NT2/D1 (cell line): Measurements from ENCODE around the gene DDC.
"Not testable (repeated sequence)": the region's sequence is repeated elsewhere in the genome, so short reads cannot be mapped to it uniquely, and the experiment has no call there.

Experiments used
- DNase-seq: peaks from one replicate; pipeline ENCODE4 v3.0.0-alpha.2; 2011; ENCODE audit warnings: low read depth, low spot score
- H3K27me3 ChIP-seq: 2 replicates; pipeline ENCODE4 v1.6.0; 2011; ENCODE audit warnings: mild to moderate bottlenecking; ENCODE audit not compliant: insufficient read length, insufficient read depth
- H3K36me3 ChIP-seq: 2 replicates; pipeline ENCODE4 v1.6.1; 2011; ENCODE audit warnings: mild to moderate bottlenecking, low read length, mixed read lengths; ENCODE audit not compliant: insufficient read depth, insufficient read length
- H3K4me1 ChIP-seq: 2 replicates; pipeline ENCODE4 v1.5.1; 2011; ENCODE audit not compliant: insufficient read depth, insufficient read length
- H3K4me3 ChIP-seq: 2 replicates; pipeline ENCODE4 v1.5.1; 2011; ENCODE audit warnings: low read depth; ENCODE audit not compliant: insufficient read length
- H3K9ac ChIP-seq: 2 replicates; pipeline ENCODE4 v1.6.0; 2011; ENCODE audit warnings: low read depth; ENCODE audit not compliant: insufficient read length
- H3K9me3 ChIP-seq: 2 replicates; pipeline ENCODE4 v1.5.1; 2011; ENCODE audit warnings: mild to moderate bottlenecking, low read length; ENCODE audit not compliant: insufficient read depth
- SUZ12 ChIP-seq: IDR thresholded peaks from 2 replicates; pipeline ENCODE4 v1.6.1; 2011; ENCODE audit not compliant: insufficient read length, insufficient read depth; ENCODE audit errors: extremely low read depth
- YY1 ChIP-seq: IDR thresholded peaks from 2 replicates; pipeline ENCODE4 v1.6.1; 2011; ENCODE audit not compliant: insufficient read length, insufficient read depth
- ZNF274 ChIP-seq: IDR thresholded peaks from 2 replicates; pipeline ENCODE4 v1.6.1; 2011; ENCODE audit warnings: mild to moderate bottlenecking, low read depth, low read length

Gene DDC

GRCh38 chr7:50552921-50553320, 12.3 kb downstream of the DDC start:
- peaks cover 2% of the 10 kb centered on the region for H3K4me1 ChIP-seq
- H3K9me3 ChIP-seq: no peaks in the 10 kb centered on the region
- no peaks in the 10 kb centered on the region for H3K27me3 ChIP-seq
- DNase-seq: no peak
- TF ChIP-seq ZNF274 (no peak), SUZ12 (no peak), YY1 (no peak)
- no peak overlapping the region for H3K4me3 ChIP-seq
- no peak overlapping the region for H3K9ac ChIP-seq
- no peaks in the 10 kb centered on the region for H3K36me3 ChIP-seq

GRCh38 chr7:50552139-50552538, 13.1 kb downstream of the DDC start:
- no peaks in the 10 kb centered on the region for H3K9me3 ChIP-seq
- no peaks in the 10 kb centered on the region for H3K36me3 ChIP-seq
- no peak overlapping the region for H3K4me3 ChIP-seq
- H3K4me1 ChIP-seq: peaks cover 2% of the 10 kb centered on the region
- no peak for DNase-seq
- H3K27me3 ChIP-seq: no peaks in the 10 kb centered on the region
- H3K9ac ChIP-seq: no peak overlapping the region
- TF ChIP-seq YY1: no peak
- no peak for TF ChIP-seq ZNF274
- no peak for TF ChIP-seq SUZ12

GRCh38 chr7:50545613-50546012, 19.6 kb downstream of the DDC start:
- not testable (repeated sequence) for DNase-seq, H3K36me3 ChIP-seq, H3K9ac ChIP-seq, H3K27me3 ChIP-seq, H3K4me3 ChIP-seq, H3K9me3 ChIP-seq, H3K4me1 ChIP-seq

- no peak for TF ChIP-seq ZNF274
- no peak for TF ChIP-seq YY1
- TF ChIP-seq SUZ12: no peak
- Histone ChIP-seq H3K4me1 (no peaks in the 10 kb centered on the region), H3K9ac (no peak overlapping the region), H3K4me3 (no peak overlapping the region), H3K36me3 (no peaks in the 10 kb centered on the region), H3K9me3 (no peaks in the 10 kb centered on the region), H3K27me3 (no peaks in the 10 kb centered on the region)
- no peak for DNase-seq
These were observed 20.2 kb downstream of the DDC start for GRCh38 chr7:50544992-50545391.

GRCh38 chr7:50543776-50544442, 21.3 kb downstream of the DDC start:
- no peak overlapping the region for H3K4me3 ChIP-seq
- no peaks in the 10 kb centered on the region for H3K4me1 ChIP-seq
- H3K9ac ChIP-seq: no peak overlapping the region
- H3K36me3 ChIP-seq: no peaks in the 10 kb centered on the region
- H3K27me3 ChIP-seq: no peaks in the 10 kb centered on the region
- no peaks in the 10 kb centered on the region for H3K9me3 ChIP-seq
- TF ChIP-seq YY1: no peak
- no peak for TF ChIP-seq SUZ12
- DNase-seq: no peak

GRCh38 chr7:50542132-50542531, 23.1 kb downstream of the DDC start:
- Histone ChIP-seq H3K36me3 (no peaks in the 10 kb centered on the region), H3K27me3 (no peaks in the 10 kb centered on the region), H3K4me3 (no peak overlapping the region), H3K4me1 (no peaks in the 10 kb centered on the region), H3K9ac (no peak overlapping the region), H3K9me3 (no peaks in the 10 kb centered on the region)
- TF ChIP-seq ZNF274 (no peak), YY1 (no peak), SUZ12 (no peak)
- no peak for DNase-seq

GRCh38 chr7:50540785-50541579, 24.2 kb downstream of the DDC start:
- DNase-seq: no peak
- no peaks in the 10 kb centered on the region for H3K9me3 ChIP-seq

More at GRCh38 chr7:50540785-50541579, 24.2 kb downstream of the DDC start:
- no peaks in the 10 kb centered on the region for H3K4me1 ChIP-seq
- no peak overlapping the region for H3K9ac ChIP-seq
- no peaks in the 10 kb centered on the region for H3K27me3 ChIP-seq
- H3K4me3 ChIP-seq: no peak overlapping the region
- no peaks in the 10 kb centered on the region for H3K36me3 ChIP-seq
- TF ChIP-seq ZNF274 (no peak), SUZ12 (no peak), YY1 (no peak)
